HepG2 (cell line): ENCODE measurements around the gene HJURP. TPM values are rescaled to one million over a fixed set of nuclear protein-coding genes. Genes with fewer than 3 reads are reported as not detected.

ENCODE experiments used
- ATAC-seq: fragments of 200-7000 bp; cut with Tn5 transposase; 3 replicates; pipeline ENCODE4 v1.9.1; 2020; ENCODE audit warnings: mild to moderate bottlenecking, moderate library complexity
- BruUV-seq: library from RNA; stranded (reverse); fragments of 400-500 nt; replicated peaks from 2 replicates; lab custom pipeline; 2021; lab: Mats Ljungman, UMichigan
- CTCF ChIA-PET: fragments of 300-600 bp; formaldehyde crosslinking; extraction: SDS; loops from one replicate; lab custom pipeline; 2021; ENCODE audit warnings: low total read pairs, inconsistent platforms, low intra/inter-chr PET ratio; lab: Yijun Ruan, JAX
- POLR2A ChIA-PET: fragments of 350-600 bp; sonication (Branson Sonifier 250); formaldehyde crosslinking; loops from one replicate; lab custom pipeline; 2020; ENCODE audit warnings: antibody characterized with exemption, inconsistent platforms; lab: Yijun Ruan, JAX
- DNase-seq: peaks from one replicate; pipeline ENCODE4 v3.0.0-alpha.2; 2015; ENCODE audit warnings: low spot score
- FAIRE-seq: peaks from 3 replicates; lab custom pipeline; 2011; peaks lifted over from hg19 to GRCh38; lab: Jason Lieb, UNC
- H2AFZ ChIP-seq: one replicate; pipeline ENCODE4 v1.6.1; 2011; ENCODE audit warnings: low read length, inconsistent platforms
- H3K27ac ChIP-seq: fragments of 300-600 bp; 3 replicates; pipeline ENCODE4 v1.8.0; 2011; ENCODE audit warnings: mixed run types, mild to moderate bottlenecking, mixed read lengths, low read length, inconsistent platforms; ENCODE audit not compliant: insufficient read depth; ENCODE audit errors: extremely low read length
- H3K27me3 ChIP-seq, 2 experiments: fragments of 200-600 bp in 1 of 2; 2 replicates in 1 of 2; 3 replicates in 1 of 2; pipeline versions ENCODE4 v1.6.0 to v1.8.0; 2011; ENCODE audit warnings: low read length in 2 of 2, mild to moderate bottlenecking in 2 of 2, moderate library complexity in 2 of 2, inconsistent platforms in 1 of 2; ENCODE audit not compliant: insufficient read depth in 2 of 2, control insufficient read depth in 1 of 2
- H3K36me3 ChIP-seq, 2 experiments: fragments of 200-600 bp in 1 of 2; replicated peaks in 1 of 2; 2 replicates in 1 of 2; 3 replicates in 1 of 2; pipeline versions ENCODE4 v1.5.1 to v1.8.0; 2011; ENCODE audit warnings: low read length in 2 of 2, inconsistent platforms in 1 of 2; ENCODE audit not compliant: insufficient read depth in 2 of 2, control insufficient read depth in 1 of 2
- H3K4me1 ChIP-seq: 2 replicates; pipeline ENCODE4 v1.5.1; 2012; ENCODE audit warnings: low read length, inconsistent platforms; ENCODE audit not compliant: insufficient read depth
- H3K4me2 ChIP-seq: 2 replicates; pipeline ENCODE4 v1.6.0; 2011; ENCODE audit warnings: low read depth, low read length, inconsistent platforms
- H3K4me3 ChIP-seq, 3 experiments: fragments of 200-600 bp in 1 of 3; sonication (generic), shearing (Covaris generic) in 1 of 3; replicated peaks in 1 of 3; 2 replicates each; pipeline ENCODE4 v1.5.1; 2011 to 2016; ENCODE audit warnings: low read length in 3 of 3, inconsistent platforms in 2 of 3, low read depth in 2 of 3, mild to moderate bottlenecking in 2 of 3, control low read depth in 1 of 3, mixed read lengths in 1 of 3; ENCODE audit not compliant: insufficient read depth in 1 of 3
- H3K79me2 ChIP-seq: one replicate; pipeline ENCODE4 v1.6.1; 2011; ENCODE audit warnings: low read length, inconsistent platforms; ENCODE audit not compliant: insufficient read depth
- H3K9ac ChIP-seq: 2 replicates; pipeline ENCODE4 v1.6.0; 2011; ENCODE audit warnings: mild to moderate bottlenecking, low read depth, low read length, inconsistent platforms; ENCODE audit not compliant: insufficient read depth
- H3K9me3 ChIP-seq: 2 replicates; pipeline ENCODE4 v1.5.1; 2012; ENCODE audit warnings: mild to moderate bottlenecking, low read length
- H4K20me1 ChIP-seq: 2 replicates; pipeline ENCODE4 v1.6.0; 2011; ENCODE audit warnings: inconsistent platforms, mild to moderate bottlenecking, low read length, moderate library complexity; ENCODE audit not compliant: insufficient read depth
- AGO2 ChIP-seq: fragments of 200-400 bp; formaldehyde crosslinking; optimal IDR thresholded peaks from 2 replicates; pipeline ENCODE3; 2017; ENCODE audit warnings: mild to moderate bottlenecking, low read depth, low read length, moderate library complexity
- RXRB ChIP-seq: IDR thresholded peaks from 2 replicates; pipeline ENCODE4 v1.6.1; 2016; ENCODE audit warnings: borderline replicate concordance, missing genetic modification reagents, missing compliant biosample characterization
- SYNCRIP ChIP-seq: fragments of 200-400 bp; formaldehyde crosslinking; IDR thresholded peaks from 2 replicates; pipeline ENCODE4 v1.6.1; 2018; ENCODE audit warnings: mild to moderate bottlenecking, low read depth, low read length; ENCODE audit not compliant: insufficient read depth
- ZNF577 ChIP-seq: sonication (generic); formaldehyde crosslinking; IDR thresholded peaks from 2 replicates; pipeline ENCODE4 v1.4.0; 2020; ENCODE audit warnings: mild to moderate bottlenecking, low read depth, missing genetic modification reagents, borderline replicate concordance
- WGBS: methylation state at CpG from one replicate; pipeline ENCODE4 v1.1.6; 2017; ENCODE audit warnings: low lambda C conversion rate; 5-methylcytosine and 5-hydroxymethylcytosine counted together
- in situ Hi-C: cut with HindIII; loops from 2 replicates; pipeline ENCODE4 v1.10.0; 2017; ENCODE audit warnings: low pct_unique_long_range_greater_than_20kb; ENCODE audit not compliant: extremely low pct_ligation_motif_present
- intact Hi-C: fragments of 100-400 bp; cut with micrococcal nuclease; formaldehyde crosslinking; loops from one replicate; pipeline ENCODE4 v1.10.0; 2022; ENCODE audit not compliant: unreplicated experiment
- polyA plus RNA-seq, 8 experiments: library from polyadenylated mRNA; depleted of rRNA in 3 of 8; stranded (reverse) in 7 of 8; unstranded in 1 of 8; fragments of >200 nt; fragmentation: Illumina TruSeq in 4 of 8; extraction: Trizol in 4 of 8; gene quantifications; 2 replicates each; pipeline versions ENCODE4 v1.2.1 to v1.2.3, GENCODE V29; 2011 to 2016; ENCODE audit warnings: low read depth in 4 of 8, missing spikeins in 1 of 8, mixed read lengths in 1 of 8; ENCODE audit not compliant: insufficient read depth in 1 of 8
- total RNA-seq, 5 experiments: library from RNA; depleted of rRNA; stranded (reverse); fragments of >200 nt; fragmentation: Illumina TruSeq; extraction: Trizol; gene quantifications; 2 replicates each; pipeline ENCODE4 v1.2.3, GENCODE V29; 2016; ENCODE audit warnings: low read depth in 1 of 5
- TF ChIP-seq, protein P1 (sequence below): sonication (generic); formaldehyde crosslinking; IDR thresholded peaks from 2 replicates; pipeline ENCODE4 v1.9.0; 2021; ENCODE audit warnings: missing genetic modification reagents, mild to moderate bottlenecking, borderline replicate concordance
- TF ChIP-seq, protein P2 (sequence below): sonication (generic); formaldehyde crosslinking; IDR thresholded peaks from 2 replicates; pipeline ENCODE4 v1.4.0; 2020; ENCODE audit warnings: missing genetic modification reagents

The HJURP gene
- total and polyA plus RNA-seq, 2 of the 13 experiments (the other 11 are each of a cell fraction or from before 2014, with no cell fraction given): 36.3 to 43.9 TPM

DNA sequence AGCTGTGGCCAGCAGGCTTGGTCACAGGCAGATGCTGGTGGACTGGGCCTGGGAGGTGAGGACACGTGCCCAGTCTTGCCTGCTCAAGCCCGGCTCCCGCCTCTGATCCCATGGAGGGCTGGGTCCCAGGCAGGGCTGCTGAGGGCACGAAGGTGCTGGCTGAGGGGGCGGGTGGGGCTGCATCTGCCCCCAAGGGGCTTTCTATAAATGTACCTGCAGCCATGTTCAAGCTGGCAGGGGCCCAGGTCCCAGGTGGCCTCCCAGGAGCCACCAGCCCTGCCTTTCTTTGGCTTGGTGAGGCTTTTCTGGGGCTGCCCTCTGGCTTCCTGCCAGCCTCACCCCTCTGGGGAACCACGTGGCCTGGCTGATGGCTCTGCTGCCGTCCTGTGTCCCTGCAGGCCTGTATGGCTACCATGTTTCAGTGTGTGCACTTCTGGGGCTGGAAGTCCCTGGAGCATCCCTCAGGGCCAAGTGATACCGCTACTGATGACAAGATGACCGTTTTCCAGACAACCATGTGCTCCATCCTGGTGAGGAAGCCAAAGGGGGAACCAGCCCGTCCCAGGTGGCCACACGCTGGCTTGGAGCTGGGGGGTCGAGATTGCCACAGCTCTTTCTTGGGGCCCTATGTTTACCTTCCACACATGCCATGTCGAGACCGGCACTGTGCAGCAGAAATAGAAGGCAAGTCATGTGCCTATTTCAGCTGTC lies 23.2 kb downstream of the HJURP start:
- Histone ChIP-seq H3K27ac (no peak overlapping the region), H3K79me2 (peaks cover 2% of the 10 kb centered on the region), H3K4me3 (no peak overlapping the region), H3K36me3 (peaks cover 8 to 13% of the 10 kb centered on the region in 2 experiments), H3K9me3 (no peaks in the 10 kb centered on the region), H3K9ac (no peak overlapping the region), H2AFZ (no peak overlapping the region), H3K27me3 (no peaks in the 10 kb centered on the region), H3K4me2 (no peak overlapping the region), H4K20me1 (no peaks in the 10 kb centered on the region), H3K4me1 (no peaks in the 10 kb centered on the region)
- in situ Hi-C loops (loop anchor here (25.0 kb wide), 1 partner anchor 519 kb away; the partner anchor contains the start of gene SAG), intact Hi-C loops (loop anchor here (10.0 kb wide), 1 partner anchor 386 kb away; no protein-coding TSS in a partner anchor)
- CTCF ChIA-PET: no interaction called here
- no peak for FAIRE-seq
- TF ChIP-seq AGO2 (peak; percentile 81), SYNCRIP (no peak), ZNF577 (no peak), RXRB (CRISPR knock-in tag) (no peak)
- TF ChIP-seq, protein P1, sequence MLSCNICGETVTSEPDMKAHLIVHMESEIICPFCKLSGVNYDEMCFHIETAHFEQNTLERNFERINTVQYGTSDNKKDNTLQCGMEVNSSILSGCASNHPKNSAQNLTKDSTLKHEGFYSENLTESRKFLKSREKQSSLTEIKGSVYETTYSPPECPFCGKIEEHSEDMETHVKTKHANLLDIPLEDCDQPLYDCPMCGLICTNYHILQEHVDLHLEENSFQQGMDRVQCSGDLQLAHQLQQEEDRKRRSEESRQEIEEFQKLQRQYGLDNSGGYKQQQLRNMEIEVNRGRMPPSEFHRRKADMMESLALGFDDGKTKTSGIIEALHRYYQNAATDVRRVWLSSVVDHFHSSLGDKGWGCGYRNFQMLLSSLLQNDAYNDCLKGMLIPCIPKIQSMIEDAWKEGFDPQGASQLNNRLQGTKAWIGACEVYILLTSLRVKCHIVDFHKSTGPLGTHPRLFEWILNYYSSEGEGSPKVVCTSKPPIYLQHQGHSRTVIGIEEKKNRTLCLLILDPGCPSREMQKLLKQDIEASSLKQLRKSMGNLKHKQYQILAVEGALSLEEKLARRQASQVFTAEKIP (CRISPR knock-in tag): no peak
- TF ChIP-seq, protein P2, sequence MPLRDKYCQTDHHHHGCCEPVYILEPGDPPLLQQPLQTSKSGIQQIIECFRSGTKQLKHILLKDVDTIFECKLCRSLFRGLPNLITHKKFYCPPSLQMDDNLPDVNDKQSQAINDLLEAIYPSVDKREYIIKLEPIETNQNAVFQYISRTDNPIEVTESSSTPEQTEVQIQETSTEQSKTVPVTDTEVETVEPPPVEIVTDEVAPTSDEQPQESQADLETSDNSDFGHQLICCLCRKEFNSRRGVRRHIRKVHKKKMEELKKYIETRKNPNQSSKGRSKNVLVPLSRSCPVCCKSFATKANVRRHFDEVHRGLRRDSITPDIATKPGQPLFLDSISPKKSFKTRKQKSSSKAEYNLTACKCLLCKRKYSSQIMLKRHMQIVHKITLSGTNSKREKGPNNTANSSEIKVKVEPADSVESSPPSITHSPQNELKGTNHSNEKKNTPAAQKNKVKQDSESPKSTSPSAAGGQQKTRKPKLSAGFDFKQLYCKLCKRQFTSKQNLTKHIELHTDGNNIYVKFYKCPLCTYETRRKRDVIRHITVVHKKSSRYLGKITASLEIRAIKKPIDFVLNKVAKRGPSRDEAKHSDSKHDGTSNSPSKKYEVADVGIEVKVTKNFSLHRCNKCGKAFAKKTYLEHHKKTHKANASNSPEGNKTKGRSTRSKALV (CRISPR knock-in tag): no peak
- BruUV-seq: no TSS peak
- 86% methylated on average over 9 of the region's 14 CpGs for WGBS
- POLR2A ChIA-PET: no interaction called here
- no peak for DNase-seq
- peak; percentile 10 for ATAC-seq
